Neural cell (in vitro differentiated cells): ENCODE measurements around the gene MASP2.
"Not testable (repeated sequence)": the region's sequence is repeated elsewhere in the genome, so short reads cannot be mapped to it uniquely, and the experiment has no call there.

Source experiments
- EP300 ChIP-seq: fragments of 450-650 bp; conservative IDR thresholded peaks from 2 replicates; pipeline ENCODE4 v1.6.1; 2014; ENCODE audit warnings: antibody characterized with exemption, mild to moderate bottlenecking, moderate library complexity; ENCODE audit not compliant: poor library complexity, severe bottlenecking
- EZH2 ChIP-seq: fragments of 200-600, 300-800 bp; shearing (Covaris generic), sonication (generic); IDR thresholded peaks from 2 replicates; pipeline ENCODE4 v1.6.1; 2014; ENCODE audit warnings: antibody characterized with exemption, low read length, borderline replicate concordance, mild to moderate bottlenecking; ENCODE audit not compliant: insufficient read depth, poor library complexity, severe bottlenecking
- MXI1 ChIP-seq: fragments of 450-650 bp; conservative IDR thresholded peaks from 2 replicates; pipeline ENCODE4 v1.6.1; 2014; ENCODE audit warnings: antibody characterized with exemption, mild to moderate bottlenecking; ENCODE audit not compliant: poor library complexity, severe bottlenecking
- POLR2AphosphoS5 ChIP-seq: IDR thresholded peaks from 2 replicates; pipeline ENCODE4 v1.6.1; 2012
- RAD21 ChIP-seq: fragments of 450-650 bp; conservative IDR thresholded peaks from 2 replicates; pipeline ENCODE4 v1.6.1; 2014; ENCODE audit warnings: antibody characterized with exemption, mild to moderate bottlenecking, moderate library complexity
- SMC3 ChIP-seq: fragments of 450-650 bp; conservative IDR thresholded peaks from 2 replicates; pipeline ENCODE4 v1.6.1; 2014; ENCODE audit warnings: antibody characterized with exemption, mild to moderate bottlenecking, moderate library complexity; ENCODE audit not compliant: poor library complexity
- TAF1 ChIP-seq: IDR thresholded peaks from 2 replicates; pipeline ENCODE4 v1.6.1; 2012; ENCODE audit warnings: low read depth
- TF ChIP-seq, protein P1 (sequence below): fragments of 450-650 bp; IDR thresholded peaks from 2 replicates; pipeline ENCODE4 v1.5.1; 2014; ENCODE audit warnings: antibody characterized with exemption, mild to moderate bottlenecking, moderate library complexity; ENCODE audit not compliant: poor library complexity, severe bottlenecking
- TF ChIP-seq, protein P2 (sequence below): IDR thresholded peaks from 2 replicates; pipeline ENCODE4 v1.6.1; 2012; ENCODE audit warnings: borderline replicate concordance

- TF ChIP-seq, protein P1, sequence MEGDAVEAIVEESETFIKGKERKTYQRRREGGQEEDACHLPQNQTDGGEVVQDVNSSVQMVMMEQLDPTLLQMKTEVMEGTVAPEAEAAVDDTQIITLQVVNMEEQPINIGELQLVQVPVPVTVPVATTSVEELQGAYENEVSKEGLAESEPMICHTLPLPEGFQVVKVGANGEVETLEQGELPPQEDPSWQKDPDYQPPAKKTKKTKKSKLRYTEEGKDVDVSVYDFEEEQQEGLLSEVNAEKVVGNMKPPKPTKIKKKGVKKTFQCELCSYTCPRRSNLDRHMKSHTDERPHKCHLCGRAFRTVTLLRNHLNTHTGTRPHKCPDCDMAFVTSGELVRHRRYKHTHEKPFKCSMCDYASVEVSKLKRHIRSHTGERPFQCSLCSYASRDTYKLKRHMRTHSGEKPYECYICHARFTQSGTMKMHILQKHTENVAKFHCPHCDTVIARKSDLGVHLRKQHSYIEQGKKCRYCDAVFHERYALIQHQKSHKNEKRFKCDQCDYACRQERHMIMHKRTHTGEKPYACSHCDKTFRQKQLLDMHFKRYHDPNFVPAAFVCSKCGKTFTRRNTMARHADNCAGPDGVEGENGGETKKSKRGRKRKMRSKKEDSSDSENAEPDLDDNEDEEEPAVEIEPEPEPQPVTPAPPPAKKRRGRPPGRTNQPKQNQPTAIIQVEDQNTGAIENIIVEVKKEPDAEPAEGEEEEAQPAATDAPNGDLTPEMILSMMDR: not testable (repeated sequence)
- not testable (repeated sequence) for TF ChIP-seq SMC3, EZH2, RAD21, POLR2AphosphoS5, TAF1, EP300, MXI1
- TF ChIP-seq, protein P2, sequence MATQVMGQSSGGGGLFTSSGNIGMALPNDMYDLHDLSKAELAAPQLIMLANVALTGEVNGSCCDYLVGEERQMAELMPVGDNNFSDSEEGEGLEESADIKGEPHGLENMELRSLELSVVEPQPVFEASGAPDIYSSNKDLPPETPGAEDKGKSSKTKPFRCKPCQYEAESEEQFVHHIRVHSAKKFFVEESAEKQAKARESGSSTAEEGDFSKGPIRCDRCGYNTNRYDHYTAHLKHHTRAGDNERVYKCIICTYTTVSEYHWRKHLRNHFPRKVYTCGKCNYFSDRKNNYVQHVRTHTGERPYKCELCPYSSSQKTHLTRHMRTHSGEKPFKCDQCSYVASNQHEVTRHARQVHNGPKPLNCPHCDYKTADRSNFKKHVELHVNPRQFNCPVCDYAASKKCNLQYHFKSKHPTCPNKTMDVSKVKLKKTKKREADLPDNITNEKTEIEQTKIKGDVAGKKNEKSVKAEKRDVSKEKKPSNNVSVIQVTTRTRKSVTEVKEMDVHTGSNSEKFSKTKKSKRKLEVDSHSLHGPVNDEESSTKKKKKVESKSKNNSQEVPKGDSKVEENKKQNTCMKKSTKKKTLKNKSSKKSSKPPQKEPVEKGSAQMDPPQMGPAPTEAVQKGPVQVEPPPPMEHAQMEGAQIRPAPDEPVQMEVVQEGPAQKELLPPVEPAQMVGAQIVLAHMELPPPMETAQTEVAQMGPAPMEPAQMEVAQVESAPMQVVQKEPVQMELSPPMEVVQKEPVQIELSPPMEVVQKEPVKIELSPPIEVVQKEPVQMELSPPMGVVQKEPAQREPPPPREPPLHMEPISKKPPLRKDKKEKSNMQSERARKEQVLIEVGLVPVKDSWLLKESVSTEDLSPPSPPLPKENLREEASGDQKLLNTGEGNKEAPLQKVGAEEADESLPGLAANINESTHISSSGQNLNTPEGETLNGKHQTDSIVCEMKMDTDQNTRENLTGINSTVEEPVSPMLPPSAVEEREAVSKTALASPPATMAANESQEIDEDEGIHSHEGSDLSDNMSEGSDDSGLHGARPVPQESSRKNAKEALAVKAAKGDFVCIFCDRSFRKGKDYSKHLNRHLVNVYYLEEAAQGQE: not testable (repeated sequence)
These were observed 36.7 kb upstream of the MASP2 start for GRCh38 chr1:11083784-11084183.
